Left ventricle myocardium inferior (tissue), 1 donor: ENCODE data around the gene GOLPH3. TPM values are rescaled to one million over a fixed set of nuclear protein-coding genes. Genes with fewer than 3 reads are reported as not detected.
A peak's percentile ranks its signal among the peaks of the same experiment; 100 is the strongest.
"Not testable (repeated sequence)": the region's sequence is repeated elsewhere in the genome, so short reads cannot be mapped to it uniquely, and the experiment has no call there.

ENCODE experiments used
- DNase-seq: peaks from one replicate; pipeline ENCODE4 v3.0.0-alpha.2; 2020
- H3K27ac ChIP-seq: fragments of 200-600 bp; replicated peaks from 2 replicates; pipeline ENCODE4 v1.8.0; 2021
- H3K27me3 ChIP-seq: fragments of 200-600 bp; 2 replicates; pipeline ENCODE4 v1.8.0; 2021; ENCODE audit warnings: low read depth
- H3K36me3 ChIP-seq: fragments of 200-600 bp; 2 replicates; pipeline ENCODE4 v1.8.0; 2021
- H3K4me1 ChIP-seq: fragments of 200-600 bp; 2 replicates; pipeline ENCODE4 v1.8.0; 2021
- H3K4me3 ChIP-seq: fragments of 200-600 bp; 2 replicates; pipeline ENCODE4 v1.8.0; 2021; ENCODE audit warnings: mild to moderate bottlenecking, moderate library complexity
- H3K9me3 ChIP-seq: fragments of 200-600 bp; replicated peaks from 2 replicates; pipeline ENCODE4 v1.8.0; 2021
- CTCF ChIP-seq: fragments of 200-600 bp; IDR thresholded peaks from 2 replicates; pipeline ENCODE4 v1.8.0; 2021; ENCODE audit warnings: antibody characterized with exemption, mild to moderate bottlenecking, borderline replicate concordance
- intact Hi-C: fragments of 100-400 bp; cut with micrococcal nuclease; formaldehyde crosslinking; loops from one replicate; pipeline ENCODE4 v1.11.0; 2022
- total RNA-seq: library from RNA; stranded (reverse); fragmentation: NEBNext Ultra II Directional; extraction: Animal tissue kit (Norgen Biotek cat#: 25700); gene quantifications from one replicate; pipeline ENCODE4 v1.2.1, GENCODE V29; 2021
- donor health status: DM: no; HTN: yes; CAD: no; lungs with severe emphysema.

GOLPH3 gene
- total RNA-seq, 1 donor from 2014 or later = 42.8 TPM

- no peaks in the 10 kb centered on the region for H3K27me3 ChIP-seq
- DNase-seq = no peak
- no peak overlapping the region for H3K4me3 ChIP-seq
- peaks cover 70% of the 10 kb centered on the region for H3K36me3 ChIP-seq
- intact Hi-C loops = no loop called here
- no peak overlapping the region for H3K27ac ChIP-seq
- H3K9me3 ChIP-seq = no peaks in the 10 kb centered on the region
- peaks cover 10% of the 10 kb centered on the region for H3K4me1 ChIP-seq
- no peak for TF ChIP-seq CTCF
Measured at GRCh38 chr5:32087086-32088082, 86.7 kb downstream of the GOLPH3 start.

GRCh38 chr5:32083981-32084430 is 90.1 kb downstream of the GOLPH3 start:
- TF ChIP-seq CTCF = no peak
- no peak for DNase-seq
- Histone ChIP-seq H3K27me3 (no peaks in the 10 kb centered on the region), H3K27ac (peak overlapping the region; percentile 23), H3K9me3 (no peaks in the 10 kb centered on the region), H3K36me3 (peaks cover 71% of the 10 kb centered on the region), H3K4me1 (peaks cover 10% of the 10 kb centered on the region), H3K4me3 (no peak overlapping the region)
- intact Hi-C loops = no loop called here

GRCh38 chr5:32082701-32083100 is 91.4 kb downstream of the GOLPH3 start:
- intact Hi-C loops = no loop called here
- TF ChIP-seq CTCF = no peak
- Histone ChIP-seq H3K36me3 (peaks cover 66% of the 10 kb centered on the region), H3K4me3 (no peak overlapping the region), H3K9me3 (no peaks in the 10 kb centered on the region), H3K27ac (no peak overlapping the region), H3K4me1 (peaks cover 13% of the 10 kb centered on the region), H3K27me3 (no peaks in the 10 kb centered on the region)
- no peak for DNase-seq

GRCh38 chr5:32080565-32080964 is 93.6 kb downstream of the GOLPH3 start:
- DNase-seq, intact Hi-C loops, H3K27me3 ChIP-seq, H3K27ac ChIP-seq, H3K4me3 ChIP-seq, H3K9me3 ChIP-seq: not testable (repeated sequence)
- peaks cover 56% of the 10 kb centered on the region for H3K36me3 ChIP-seq
- H3K4me1 ChIP-seq = peaks cover 29% of the 10 kb centered on the region

GRCh38 chr5:32078855-32079254 is 95.3 kb downstream of the GOLPH3 start:
- not testable (repeated sequence) for H3K9me3 ChIP-seq, H3K4me3 ChIP-seq, H3K27ac ChIP-seq, H3K27me3 ChIP-seq, DNase-seq
- intact Hi-C loops = loop anchor here (5.0 kb wide), 2 partner anchors 252 to 497 kb away; no protein-coding TSS in a partner anchor
- Histone ChIP-seq H3K4me1 (peaks cover 31% of the 10 kb centered on the region), H3K36me3 (peaks cover 64% of the 10 kb centered on the region)

- H3K4me1 ChIP-seq = peaks cover 33% of the 10 kb centered on the region
- peak overlapping the region; percentile 55 for H3K27ac ChIP-seq
- H3K27me3 ChIP-seq = no peaks in the 10 kb centered on the region
- H3K4me3 ChIP-seq = no peak overlapping the region
- peak; percentile 50 for DNase-seq
- intact Hi-C loops = loop anchor here (5.0 kb wide), 2 partner anchors 250 to 495 kb away; no protein-coding TSS in a partner anchor
- peak; percentile 84 for TF ChIP-seq CTCF
- no peaks in the 10 kb centered on the region for H3K9me3 ChIP-seq
- peaks cover 71% of the 10 kb centered on the region for H3K36me3 ChIP-seq
Measured at GRCh38 chr5:32076699-32077695, 97.1 kb downstream of the GOLPH3 start.
